ENCODE data around the gene TLR3. TPM values are rescaled to one million over a fixed set of nuclear protein-coding genes. Genes with fewer than 3 reads are reported as not detected.

Gene TLR3
- total RNA-seq, 1 donor from 2014 or later = 5.8 TPM

GRCh38 chr4:186116697-186117096 is 47.7 kb downstream of the TLR3 start:
- H3K4me3 ChIP-seq (ENCODE audit: low read depth, low read length) = no peak overlapping the region
- no peaks in the 10 kb centered on the region for H3K36me3 ChIP-seq (ENCODE audit: control insufficient read depth, insufficient read depth, low read length)
- H3K27me3 ChIP-seq (ENCODE audit: control insufficient read depth, insufficient read depth, low read length) = no peaks in the 10 kb centered on the region
- TF ChIP-seq, protein P1, sequence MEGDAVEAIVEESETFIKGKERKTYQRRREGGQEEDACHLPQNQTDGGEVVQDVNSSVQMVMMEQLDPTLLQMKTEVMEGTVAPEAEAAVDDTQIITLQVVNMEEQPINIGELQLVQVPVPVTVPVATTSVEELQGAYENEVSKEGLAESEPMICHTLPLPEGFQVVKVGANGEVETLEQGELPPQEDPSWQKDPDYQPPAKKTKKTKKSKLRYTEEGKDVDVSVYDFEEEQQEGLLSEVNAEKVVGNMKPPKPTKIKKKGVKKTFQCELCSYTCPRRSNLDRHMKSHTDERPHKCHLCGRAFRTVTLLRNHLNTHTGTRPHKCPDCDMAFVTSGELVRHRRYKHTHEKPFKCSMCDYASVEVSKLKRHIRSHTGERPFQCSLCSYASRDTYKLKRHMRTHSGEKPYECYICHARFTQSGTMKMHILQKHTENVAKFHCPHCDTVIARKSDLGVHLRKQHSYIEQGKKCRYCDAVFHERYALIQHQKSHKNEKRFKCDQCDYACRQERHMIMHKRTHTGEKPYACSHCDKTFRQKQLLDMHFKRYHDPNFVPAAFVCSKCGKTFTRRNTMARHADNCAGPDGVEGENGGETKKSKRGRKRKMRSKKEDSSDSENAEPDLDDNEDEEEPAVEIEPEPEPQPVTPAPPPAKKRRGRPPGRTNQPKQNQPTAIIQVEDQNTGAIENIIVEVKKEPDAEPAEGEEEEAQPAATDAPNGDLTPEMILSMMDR (IDR thresholded peaks at IDR 0.05; ENCODE audit: insufficient read depth, low read length, poor library complexity, severe bottlenecking) = no peak
- no peak for DNase-seq (ENCODE audit: low read depth)

DNA sequence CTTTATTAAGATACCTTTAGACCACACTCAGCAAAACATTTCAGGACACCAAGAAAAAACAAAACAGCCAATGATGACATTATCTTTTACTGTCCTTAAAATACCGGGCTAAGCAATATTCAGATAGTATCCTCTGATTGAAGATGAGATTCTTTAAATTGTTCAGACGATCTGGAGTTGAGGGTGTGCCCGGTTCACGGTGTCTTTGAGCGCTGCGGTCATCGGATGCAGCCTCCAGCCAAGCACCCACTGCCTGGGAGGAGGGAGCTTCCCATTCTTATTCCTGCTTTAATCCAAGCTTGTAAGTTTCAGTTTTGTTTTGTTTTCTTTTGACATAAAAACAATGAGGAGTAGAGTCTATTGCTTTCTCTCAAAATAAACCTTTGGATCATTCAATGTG is 49.6 kb downstream of the TLR3 start:
- Histone ChIP-seq H3K27me3 (ENCODE audit: control insufficient read depth, insufficient read depth, low read length) (no peaks in the 10 kb centered on the region), H3K4me3 (ENCODE audit: low read depth, low read length) (no peak overlapping the region), H3K36me3 (ENCODE audit: control insufficient read depth, insufficient read depth, low read length) (no peaks in the 10 kb centered on the region)
- TF ChIP-seq, protein P1 (IDR thresholded peaks at IDR 0.05; ENCODE audit: insufficient read depth, low read length, poor library complexity, severe bottlenecking) = no peak
- DNase-seq (ENCODE audit: low read depth) = no peak

DNA sequence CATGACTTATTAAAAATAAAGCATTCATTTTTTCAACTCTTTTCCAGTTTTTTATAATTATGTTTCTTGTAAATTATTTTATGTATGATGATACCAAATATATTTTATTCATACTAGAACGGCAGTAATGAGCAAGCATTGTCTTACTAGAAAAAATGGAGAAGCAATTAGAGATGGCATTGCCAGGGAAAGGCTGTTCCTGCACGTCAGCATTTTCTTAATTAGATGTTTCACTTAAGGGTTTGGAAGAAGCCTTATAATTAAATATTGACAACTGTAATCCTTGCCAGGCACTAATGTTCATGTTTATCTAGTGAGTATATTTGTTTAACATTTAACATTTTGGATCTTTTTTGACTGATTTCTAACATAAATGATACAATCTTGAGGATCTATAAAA is 52.1 kb downstream of the TLR3 start:
- TF ChIP-seq, protein P1 (IDR thresholded peaks at IDR 0.05; ENCODE audit: insufficient read depth, low read length, poor library complexity, severe bottlenecking) = no peak
- Histone ChIP-seq H3K4me3 (ENCODE audit: low read depth, low read length) (no peak overlapping the region), H3K36me3 (ENCODE audit: control insufficient read depth, insufficient read depth, low read length) (no peaks in the 10 kb centered on the region), H3K27me3 (ENCODE audit: control insufficient read depth, insufficient read depth, low read length) (no peaks in the 10 kb centered on the region)
- no peak for DNase-seq (ENCODE audit: low read depth)

DNA sequence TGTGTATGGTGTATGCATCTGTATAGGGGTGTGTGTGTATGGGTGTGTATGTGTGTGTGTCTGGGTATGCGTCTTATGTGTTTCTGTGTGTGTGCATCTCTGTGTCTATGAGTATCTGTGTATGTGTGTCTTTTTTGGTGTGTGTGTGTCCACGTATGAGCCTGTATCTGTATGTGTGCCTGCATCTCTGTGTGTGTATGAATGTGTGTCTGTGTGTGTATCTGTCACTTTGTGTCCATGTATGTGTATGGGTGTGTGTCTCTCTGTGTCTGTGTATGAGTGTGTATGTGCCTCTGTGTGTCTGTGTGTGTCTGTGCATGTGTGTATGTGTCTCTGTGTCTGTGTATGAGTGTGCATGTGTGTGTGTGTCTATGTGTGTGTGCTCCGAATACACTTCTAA is 59.9 kb downstream of the TLR3 start:
- TF ChIP-seq, protein P1 (IDR thresholded peaks at IDR 0.05; ENCODE audit: insufficient read depth, low read length, poor library complexity, severe bottlenecking) = no peak
- no peaks in the 10 kb centered on the region for H3K27me3 ChIP-seq (ENCODE audit: control insufficient read depth, insufficient read depth, low read length)
- no peaks in the 10 kb centered on the region for H3K36me3 ChIP-seq (ENCODE audit: control insufficient read depth, insufficient read depth, low read length)
- DNase-seq (ENCODE audit: low read depth) = no peak
- H3K4me3 ChIP-seq (ENCODE audit: low read depth, low read length) = no peak overlapping the region

DNA sequence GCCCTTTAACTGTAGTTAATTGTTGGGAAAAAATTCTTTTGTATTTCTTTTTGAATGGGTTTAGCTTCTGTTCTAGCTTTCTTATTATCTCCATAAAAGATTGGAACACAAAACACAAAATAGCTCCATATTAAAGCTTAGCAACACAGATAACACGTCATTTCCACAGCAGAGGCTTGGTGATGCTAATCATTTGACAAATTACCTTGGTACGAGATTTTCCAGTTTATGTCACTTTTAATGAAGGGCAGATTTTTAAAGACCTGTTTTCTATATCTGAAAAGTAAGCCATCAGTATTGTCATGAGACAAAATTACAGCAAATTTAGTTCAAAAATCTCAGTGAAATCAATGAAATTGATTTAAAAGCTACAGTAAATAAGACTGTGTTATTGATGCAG is 63.0 kb downstream of the TLR3 start:
- no peak for DNase-seq (ENCODE audit: low read depth)
- TF ChIP-seq, protein P1 (IDR thresholded peaks at IDR 0.05; ENCODE audit: insufficient read depth, low read length, poor library complexity, severe bottlenecking) = no peak

DNA sequence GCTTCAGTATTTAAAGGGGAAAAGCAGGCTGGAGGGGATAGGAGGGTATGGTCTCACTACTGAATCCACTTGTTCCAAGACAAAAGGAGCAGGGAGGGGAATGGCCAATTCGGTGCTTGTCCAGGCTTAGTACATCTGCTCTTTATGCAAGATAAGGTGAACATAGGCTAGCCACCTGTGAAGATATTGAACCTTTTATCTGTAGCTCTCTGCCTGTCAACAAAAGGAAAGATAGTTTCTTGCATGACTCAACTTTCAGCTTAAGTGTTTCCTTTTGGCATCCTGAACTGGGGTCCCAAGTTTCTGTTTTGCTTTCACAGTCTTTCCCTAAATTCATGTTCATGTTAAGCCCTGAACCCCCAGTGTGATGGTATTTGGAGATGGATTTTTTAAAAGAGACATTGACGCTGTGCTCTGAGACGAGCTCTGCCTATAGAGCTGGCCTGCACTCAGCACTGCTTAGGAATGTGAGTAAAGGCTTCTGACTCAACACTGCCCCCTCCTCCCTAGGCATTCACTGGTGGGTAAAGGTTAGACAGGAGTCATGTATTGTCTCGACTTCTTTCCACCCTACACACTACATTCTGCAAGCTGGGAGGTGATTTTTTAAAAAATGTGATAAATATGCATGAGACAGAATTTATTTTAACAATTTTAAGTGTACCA is 63.8 kb downstream of the TLR3 start:
- no peaks in the 10 kb centered on the region for H3K27me3 ChIP-seq (ENCODE audit: control insufficient read depth, insufficient read depth, low read length)
- no peak overlapping the region for H3K4me3 ChIP-seq (ENCODE audit: low read depth, low read length)
- TF ChIP-seq, protein P1 (IDR thresholded peaks at IDR 0.05; ENCODE audit: insufficient read depth, low read length, poor library complexity, severe bottlenecking) = peak; percentile 41
- no peaks in the 10 kb centered on the region for H3K36me3 ChIP-seq (ENCODE audit: control insufficient read depth, insufficient read depth, low read length)
- no peak for DNase-seq (ENCODE audit: low read depth)

More for the DNA sequence above, 63.0 kb downstream of the TLR3 start:
- no peaks in the 10 kb centered on the region for H3K27me3 ChIP-seq (ENCODE audit: control insufficient read depth, insufficient read depth, low read length)
- H3K4me3 ChIP-seq (ENCODE audit: low read depth, low read length) = no peak overlapping the region
- H3K36me3 ChIP-seq (ENCODE audit: control insufficient read depth, insufficient read depth, low read length) = no peaks in the 10 kb centered on the region

Measured in kidney epithelial cell (primary cell).